Stomach (tissue), 9 donors: ENCODE data around the gene NR1D1. TPM values are rescaled to one million over a fixed set of nuclear protein-coding genes. Genes with fewer than 3 reads are reported as not detected.

Source experiments
- DNase-seq, 2 donors: peaks; one replicate each; pipeline versions ENCODE4 v3.0.0 to v3.0.0-alpha.2; 2013 to 2019
- H3K27ac ChIP-seq, 5 donors: fragments of 200-600 bp in 4 of 5; sonication (generic) in 4 of 5; one replicate each; pipeline ENCODE4 v1.5.1; 2013 to 2019; ENCODE audit warnings: mild to moderate bottlenecking in 1 of 5, moderate library complexity in 1 of 5
- H3K27me3 ChIP-seq, 3 donors: fragments of 200-600 bp; sonication (generic); one replicate each; pipeline ENCODE4 v1.5.1; 2017 to 2019; ENCODE audit warnings: mixed run types in 1 of 3
- H3K36me3 ChIP-seq, 4 donors: fragments of 200-600 bp; sonication (generic); 1 replicate in 3 of 4; 2 replicates in 1 of 4; pipeline ENCODE4 v1.5.1; 2016 to 2019
- H3K4me1 ChIP-seq, 4 donors: fragments of 200-600 bp; sonication (generic); one replicate each; pipeline ENCODE4 v1.5.1; 2016 to 2019
- H3K4me3 ChIP-seq, 4 donors: fragments of 200-600 bp; sonication (generic) in 3 of 4; one replicate each; pipeline ENCODE4 v1.5.1; 2016 to 2019; ENCODE audit warnings: mild to moderate bottlenecking in 1 of 4
- H3K9me3 ChIP-seq, 4 donors: fragments of 200-600 bp; sonication (generic); one replicate each; pipeline ENCODE4 v1.5.1; 2016 to 2019
- CTCF ChIP-seq, 7 experiments: fragments of 450-650 bp in 4 of 7; fragments of 200-600 bp in 3 of 7; sonication (generic) in 3 of 7; IDR thresholded peaks; one replicate each; pipeline ENCODE4 v1.5.1; 2016 to 2019; ENCODE audit warnings: antibody characterized with exemption in 7 of 7, control low read depth in 2 of 7, mild to moderate bottlenecking in 1 of 7
- EP300 ChIP-seq: sonication (generic); formaldehyde crosslinking; IDR thresholded peaks from one replicate; pipeline ENCODE4 v1.6.1; 2017; ENCODE audit warnings: antibody characterized with exemption
- POLR2A ChIP-seq, 4 donors: fragments of 450-650 bp; IDR thresholded peaks; one replicate each; pipeline ENCODE4 v1.6.1; 2016; ENCODE audit warnings: antibody characterized with exemption in 4 of 4, control low read depth in 2 of 4, mild to moderate bottlenecking in 1 of 4, moderate library complexity in 1 of 4
- POLR2AphosphoS5 ChIP-seq, 3 donors: sonication (generic); formaldehyde crosslinking; IDR thresholded peaks; one replicate each; pipeline ENCODE4 v1.6.1; 2016; ENCODE audit warnings: antibody characterized with exemption in 3 of 3
- WGBS, 5 donors: extraction: QIAGEN DNeasy Blood & Tissue Kit in 3 of 5; methylation state at CpG; one replicate each; pipeline versions ENCODE4 v1.1.5 to v1.1.7; 2013 to 2018; 5-methylcytosine and 5-hydroxymethylcytosine counted together
- intact Hi-C: fragments of 100-400 bp; cut with DNase I; formaldehyde crosslinking; loops from one replicate; pipeline ENCODE4 v1.15.1; 2023; ENCODE audit warnings: low total_unique reads
- polyA plus RNA-seq, 3 donors: library from polyadenylated mRNA; stranded (reverse); fragments of 200-250 nt; gene quantifications; one replicate each; pipeline ENCODE4 v1.2.3, GENCODE V29; 2013
- total RNA-seq, 5 donors: library from RNA; depleted of rRNA; stranded (reverse); fragments of >200 nt; gene quantifications; one replicate each; pipeline versions ENCODE4 v1.1.0 to v1.2.3, GENCODE V29; 2014 to 2016
- donor health status: healthy with polysubstance abuse.
- donor health status: Bipolar disorder and iron deficiency.
- donor health status: healthy.

The NR1D1 gene
- total and polyA plus RNA-seq, 8 donors = 2.8 to 20.5 (median 9.3) TPM

GRCh38 chr17:40067710-40068109, 32.7 kb downstream of the NR1D1 start:
- Histone ChIP-seq H3K9me3 (no peaks in the 10 kb centered on the region), H3K36me3 (no peaks in the 10 kb centered on the region), H3K4me1 (peaks cover 80 to 95% (median 92%) of the 10 kb centered on the region in 4 donors), H3K27me3 (no peaks in the 10 kb centered on the region), H3K27ac (peak overlapping the region; percentile 90 to 98 (median 97)), H3K4me3 (no peak overlapping the region)
- 90 to 95% (median 92%) methylated on average over 7 of the region's 7 CpGs for WGBS, 5 donors
- DNase-seq = no peak
- intact Hi-C loops = no loop called here
- TF ChIP-seq POLR2A (IDR thresholded peaks at IDR 0.05) (no peak), CTCF (IDR thresholded peaks at IDR 0.05) (no peak), POLR2AphosphoS5 (IDR thresholded peaks at IDR 0.05) (no peak), EP300 (no peak)

- no peaks in the 10 kb centered on the region for H3K27me3 ChIP-seq
- no peaks in the 10 kb centered on the region for H3K9me3 ChIP-seq
- DNase-seq = peak in 1 of 2 donors; percentile 47
- H3K4me3 ChIP-seq = peak overlapping the region; percentile 87 to 100 (median 98)
- H3K4me1 ChIP-seq = peaks cover 68 to 89% (median 86%) of the 10 kb centered on the region in 4 donors
- H3K27ac ChIP-seq = peak overlapping the region; percentile 96 to 99 (median 98)
- TF ChIP-seq EP300 (no peak), POLR2AphosphoS5 (IDR thresholded peaks at IDR 0.05) (no peak), CTCF (IDR thresholded peaks at IDR 0.05) (no peak), POLR2A (IDR thresholded peaks at IDR 0.05) (no peak)
- H3K36me3 ChIP-seq = no peaks in the 10 kb centered on the region
- intact Hi-C loops = no loop called here
- 46 to 60% (median 53%) methylated on average over 7 to 11 of the region's 11 CpGs for WGBS, 5 donors
Observed at GRCh38 chr17:40065769-40066510, 34.4 kb downstream of the NR1D1 start.

- intact Hi-C loops = no loop called here
- peak overlapping the region; percentile 87 to 100 (median 98) for H3K4me3 ChIP-seq
- WGBS, 5 donors = 6 to 12% (median 11%) methylated on average over 10 of the region's 10 CpGs
- no peak for TF ChIP-seq POLR2A (IDR thresholded peaks at IDR 0.05)
- TF ChIP-seq POLR2AphosphoS5 (IDR thresholded peaks at IDR 0.05) = no peak
- TF ChIP-seq EP300 = no peak
- TF ChIP-seq CTCF (IDR thresholded peaks at IDR 0.05) = no peak
- no peaks in the 10 kb centered on the region for H3K36me3 ChIP-seq
- peak in 1 of 2 donors; percentile 79 for DNase-seq
- H3K27me3 ChIP-seq = no peaks in the 10 kb centered on the region
- H3K27ac ChIP-seq = peak overlapping the region; percentile 96 to 99 (median 98)
- peaks cover 60 to 84% (median 79%) of the 10 kb centered on the region in 4 donors for H3K4me1 ChIP-seq
- H3K9me3 ChIP-seq = no peaks in the 10 kb centered on the region
Observed at GRCh38 chr17:40064971-40065768, 35.2 kb downstream of the NR1D1 start.

GRCh38 chr17:40063901-40064531, 36.4 kb downstream of the NR1D1 start:
- Histone ChIP-seq H3K9me3 (no peaks in the 10 kb centered on the region), H3K27ac (peak overlapping the region; percentile 96 to 99 (median 98)), H3K4me1 (peaks cover 49 to 73% (median 67%) of the 10 kb centered on the region in 4 donors), H3K36me3 (no peaks in the 10 kb centered on the region), H3K27me3 (no peaks in the 10 kb centered on the region), H3K4me3 (peak overlapping the region; percentile 87 to 100 (median 98))
- DNase-seq = peak in 1 of 2 donors; percentile 40
- TF ChIP-seq EP300 (no peak), POLR2A (IDR thresholded peaks at IDR 0.05) (no peak), CTCF (IDR thresholded peaks at IDR 0.05) (no peak), POLR2AphosphoS5 (IDR thresholded peaks at IDR 0.05) (no peak)
- intact Hi-C loops = no loop called here
- 9 to 17% (median 16%) methylated on average over 10 of the region's 10 CpGs for WGBS, 5 donors
